ENCODE results near the gene MOCS3.

GRCh38 chr20:51012357-51012756 is 53.7 kb downstream of the MOCS3 start:
- TF ChIP-seq RCOR1 (IDR thresholded peaks at IDR 0.05; ENCODE audit: low read depth, low read length) = no peak
- TF ChIP-seq POLR2A (IDR thresholded peaks at IDR 0.05; ENCODE audit: low read length) = no peak

Measured in A549 (cell line).